HepG2 (cell line): ENCODE data around the gene UBE2QL1. TPM values are rescaled to one million over a fixed set of nuclear protein-coding genes. Genes with fewer than 3 reads are reported as not detected.

Experiments
- ATAC-seq: fragments of 200-7000 bp; cut with Tn5 transposase; 3 replicates; pipeline ENCODE4 v1.9.1; 2020; ENCODE audit warnings: mild to moderate bottlenecking, moderate library complexity
- BruUV-seq: library from RNA; stranded (reverse); fragments of 400-500 nt; replicated peaks from 2 replicates; lab custom pipeline; 2021; lab: Mats Ljungman, UMichigan
- CTCF ChIA-PET: fragments of 300-600 bp; formaldehyde crosslinking; extraction: SDS; loops from one replicate; lab custom pipeline; 2021; ENCODE audit warnings: low total read pairs, inconsistent platforms, low intra/inter-chr PET ratio; lab: Yijun Ruan, JAX
- POLR2A ChIA-PET: fragments of 350-600 bp; sonication (Branson Sonifier 250); formaldehyde crosslinking; loops from one replicate; lab custom pipeline; 2020; ENCODE audit warnings: antibody characterized with exemption, inconsistent platforms; lab: Yijun Ruan, JAX
- DNase-seq: peaks from one replicate; pipeline ENCODE4 v3.0.0-alpha.2; 2015; ENCODE audit warnings: low spot score
- FAIRE-seq: peaks from 3 replicates; lab custom pipeline; 2011; peaks lifted over from hg19 to GRCh38; lab: Jason Lieb, UNC
- H2AFZ ChIP-seq: one replicate; pipeline ENCODE4 v1.6.1; 2011; ENCODE audit warnings: low read length, inconsistent platforms
- H3K27ac ChIP-seq: fragments of 300-600 bp; 3 replicates; pipeline ENCODE4 v1.8.0; 2011; ENCODE audit warnings: mixed run types, mild to moderate bottlenecking, mixed read lengths, low read length, inconsistent platforms; ENCODE audit not compliant: insufficient read depth; ENCODE audit errors: extremely low read length
- H3K27me3 ChIP-seq, 2 experiments: fragments of 200-600 bp in 1 of 2; 2 replicates in 1 of 2; 3 replicates in 1 of 2; pipeline versions ENCODE4 v1.6.0 to v1.8.0; 2011; ENCODE audit warnings: low read length in 2 of 2, mild to moderate bottlenecking in 2 of 2, moderate library complexity in 2 of 2, inconsistent platforms in 1 of 2; ENCODE audit not compliant: insufficient read depth in 2 of 2, control insufficient read depth in 1 of 2
- H3K36me3 ChIP-seq, 2 experiments: fragments of 200-600 bp in 1 of 2; replicated peaks in 1 of 2; 2 replicates in 1 of 2; 3 replicates in 1 of 2; pipeline versions ENCODE4 v1.5.1 to v1.8.0; 2011; ENCODE audit warnings: low read length in 2 of 2, inconsistent platforms in 1 of 2; ENCODE audit not compliant: insufficient read depth in 2 of 2, control insufficient read depth in 1 of 2
- H3K4me1 ChIP-seq: 2 replicates; pipeline ENCODE4 v1.5.1; 2012; ENCODE audit warnings: low read length, inconsistent platforms; ENCODE audit not compliant: insufficient read depth
- H3K4me2 ChIP-seq: 2 replicates; pipeline ENCODE4 v1.6.0; 2011; ENCODE audit warnings: low read depth, low read length, inconsistent platforms
- H3K4me3 ChIP-seq, 3 experiments: fragments of 200-600 bp in 1 of 3; sonication (generic), shearing (Covaris generic) in 1 of 3; replicated peaks in 1 of 3; 2 replicates each; pipeline ENCODE4 v1.5.1; 2011 to 2016; ENCODE audit warnings: low read length in 3 of 3, inconsistent platforms in 2 of 3, low read depth in 2 of 3, mild to moderate bottlenecking in 2 of 3, control low read depth in 1 of 3, mixed read lengths in 1 of 3; ENCODE audit not compliant: insufficient read depth in 1 of 3
- H3K79me2 ChIP-seq: one replicate; pipeline ENCODE4 v1.6.1; 2011; ENCODE audit warnings: low read length, inconsistent platforms; ENCODE audit not compliant: insufficient read depth
- H3K9ac ChIP-seq: 2 replicates; pipeline ENCODE4 v1.6.0; 2011; ENCODE audit warnings: mild to moderate bottlenecking, low read depth, low read length, inconsistent platforms; ENCODE audit not compliant: insufficient read depth
- H3K9me3 ChIP-seq: 2 replicates; pipeline ENCODE4 v1.5.1; 2012; ENCODE audit warnings: mild to moderate bottlenecking, low read length
- H4K20me1 ChIP-seq: 2 replicates; pipeline ENCODE4 v1.6.0; 2011; ENCODE audit warnings: inconsistent platforms, mild to moderate bottlenecking, low read length, moderate library complexity; ENCODE audit not compliant: insufficient read depth
- ATF7 ChIP-seq, 2 experiments: fragments of 450-650 bp in 1 of 2; sonication (generic) in 1 of 2; formaldehyde crosslinking in 1 of 2; IDR thresholded peaks; 2 replicates each; pipeline versions ENCODE4 v1.4.0 to v1.6.1; 2016 to 2020; ENCODE audit warnings: antibody characterized with exemption in 1 of 2, mild to moderate bottlenecking in 1 of 2, missing genetic modification reagents in 1 of 2
- CEBPB ChIP-seq: IDR thresholded peaks from 2 replicates; pipeline ENCODE4 v1.6.1; 2011; ENCODE audit warnings: low read depth, low read length, improper control_type of control experiment, borderline replicate concordance
- ZNF564 ChIP-seq: sonication (generic); formaldehyde crosslinking; IDR thresholded peaks from 2 replicates; pipeline ENCODE4 v1.8.1; 2023; ENCODE audit warnings: mild to moderate bottlenecking, missing genetic modification reagents
- WGBS: methylation state at CpG from one replicate; pipeline ENCODE4 v1.1.6; 2017; ENCODE audit warnings: low lambda C conversion rate; 5-methylcytosine and 5-hydroxymethylcytosine counted together
- in situ Hi-C: cut with HindIII; loops from 2 replicates; pipeline ENCODE4 v1.10.0; 2017; ENCODE audit warnings: low pct_unique_long_range_greater_than_20kb; ENCODE audit not compliant: extremely low pct_ligation_motif_present
- intact Hi-C: fragments of 100-400 bp; cut with micrococcal nuclease; formaldehyde crosslinking; loops from one replicate; pipeline ENCODE4 v1.10.0; 2022; ENCODE audit not compliant: unreplicated experiment
- polyA plus RNA-seq, 8 experiments: library from polyadenylated mRNA; depleted of rRNA in 3 of 8; stranded (reverse) in 7 of 8; unstranded in 1 of 8; fragments of >200 nt; fragmentation: Illumina TruSeq in 4 of 8; extraction: Trizol in 4 of 8; gene quantifications; 2 replicates each; pipeline versions ENCODE4 v1.2.1 to v1.2.3, GENCODE V29; 2011 to 2016; ENCODE audit warnings: low read depth in 4 of 8, missing spikeins in 1 of 8, mixed read lengths in 1 of 8; ENCODE audit not compliant: insufficient read depth in 1 of 8
- total RNA-seq, 5 experiments: library from RNA; depleted of rRNA; stranded (reverse); fragments of >200 nt; fragmentation: Illumina TruSeq; extraction: Trizol; gene quantifications; 2 replicates each; pipeline ENCODE4 v1.2.3, GENCODE V29; 2016; ENCODE audit warnings: low read depth in 1 of 5
- TF ChIP-seq, protein P1 (sequence below), 2 experiments: fragments of 450-650 bp in 1 of 2; sonication (generic) in 1 of 2; formaldehyde crosslinking; IDR thresholded peaks; 2 replicates each; pipeline versions ENCODE4 v1.5.0 to v1.8.0; 2020 to 2022; ENCODE audit warnings: mild to moderate bottlenecking in 1 of 2, missing genetic modification reagents in 1 of 2
- TF ChIP-seq, protein P2 (sequence below): sonication (generic); formaldehyde crosslinking; IDR thresholded peaks from 2 replicates; pipeline ENCODE4 v1.5.1; 2020; ENCODE audit warnings: missing genetic modification reagents, mild to moderate bottlenecking, borderline replicate concordance

The UBE2QL1 gene
- total and polyA plus RNA-seq, 2 of the 13 experiments (the other 11 are each of a cell fraction or from before 2014, with no cell fraction given): not detected

DNA sequence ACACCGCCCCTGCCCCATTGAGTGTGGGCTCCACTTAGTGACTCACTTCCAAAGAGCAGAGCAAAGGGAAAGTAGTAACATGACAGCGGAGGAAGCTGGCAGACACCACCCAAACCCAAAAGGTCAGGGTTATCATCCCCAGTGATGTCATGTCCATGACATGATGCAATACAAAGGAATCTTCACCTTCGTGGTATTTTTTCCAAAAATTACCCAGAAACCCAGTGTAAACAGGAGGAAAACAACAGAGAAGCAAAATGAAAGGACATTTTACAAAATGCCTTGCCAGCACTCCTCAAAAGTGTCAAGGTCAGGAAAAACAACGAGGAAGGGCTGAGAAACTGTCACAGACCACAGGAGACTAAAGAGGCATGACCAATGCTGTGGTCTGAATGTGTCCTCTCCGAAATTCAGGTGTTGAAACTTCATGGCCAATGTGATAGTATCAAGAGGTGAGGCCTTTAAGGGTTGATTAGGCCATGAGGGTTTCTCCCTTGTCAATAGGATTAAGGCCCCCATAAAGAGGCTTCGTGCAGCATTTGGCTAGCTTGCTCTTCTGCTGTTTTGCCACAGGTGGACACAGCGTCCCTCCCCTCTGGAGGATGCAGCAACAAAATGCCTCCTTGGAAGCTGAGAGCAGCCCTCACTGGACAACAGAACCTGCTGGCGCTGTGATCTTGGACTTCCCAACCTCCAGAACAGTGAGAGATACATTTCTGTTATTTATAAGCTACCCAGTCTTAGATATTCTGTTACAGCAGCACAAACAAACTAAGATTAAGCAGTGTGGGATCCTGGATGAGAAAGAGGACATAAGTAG is 39.8 kb upstream of the UBE2QL1 start:
- peak; percentile 52 for TF ChIP-seq ATF7 (IDR thresholded peaks at IDR 0.05)
- TF ChIP-seq ATF7 (CRISPR knock-in tag; IDR thresholded peaks at IDR 0.05): no peak
- TF ChIP-seq, protein P1, sequence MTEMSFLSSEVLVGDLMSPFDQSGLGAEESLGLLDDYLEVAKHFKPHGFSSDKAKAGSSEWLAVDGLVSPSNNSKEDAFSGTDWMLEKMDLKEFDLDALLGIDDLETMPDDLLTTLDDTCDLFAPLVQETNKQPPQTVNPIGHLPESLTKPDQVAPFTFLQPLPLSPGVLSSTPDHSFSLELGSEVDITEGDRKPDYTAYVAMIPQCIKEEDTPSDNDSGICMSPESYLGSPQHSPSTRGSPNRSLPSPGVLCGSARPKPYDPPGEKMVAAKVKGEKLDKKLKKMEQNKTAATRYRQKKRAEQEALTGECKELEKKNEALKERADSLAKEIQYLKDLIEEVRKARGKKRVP (CRISPR knock-in tag; IDR thresholded peaks at IDR 0.05): peak in 1 of 2 experiments; percentile 60; a peak in 1 of 4 replicates
- peak; percentile 56; the same call in 1 of the 2 replicates for TF ChIP-seq CEBPB
- TF ChIP-seq ZNF564 (CRISPR knock-in tag): peak; percentile 57; the same call in 1 of the 2 replicates
- TF ChIP-seq, protein P2, sequence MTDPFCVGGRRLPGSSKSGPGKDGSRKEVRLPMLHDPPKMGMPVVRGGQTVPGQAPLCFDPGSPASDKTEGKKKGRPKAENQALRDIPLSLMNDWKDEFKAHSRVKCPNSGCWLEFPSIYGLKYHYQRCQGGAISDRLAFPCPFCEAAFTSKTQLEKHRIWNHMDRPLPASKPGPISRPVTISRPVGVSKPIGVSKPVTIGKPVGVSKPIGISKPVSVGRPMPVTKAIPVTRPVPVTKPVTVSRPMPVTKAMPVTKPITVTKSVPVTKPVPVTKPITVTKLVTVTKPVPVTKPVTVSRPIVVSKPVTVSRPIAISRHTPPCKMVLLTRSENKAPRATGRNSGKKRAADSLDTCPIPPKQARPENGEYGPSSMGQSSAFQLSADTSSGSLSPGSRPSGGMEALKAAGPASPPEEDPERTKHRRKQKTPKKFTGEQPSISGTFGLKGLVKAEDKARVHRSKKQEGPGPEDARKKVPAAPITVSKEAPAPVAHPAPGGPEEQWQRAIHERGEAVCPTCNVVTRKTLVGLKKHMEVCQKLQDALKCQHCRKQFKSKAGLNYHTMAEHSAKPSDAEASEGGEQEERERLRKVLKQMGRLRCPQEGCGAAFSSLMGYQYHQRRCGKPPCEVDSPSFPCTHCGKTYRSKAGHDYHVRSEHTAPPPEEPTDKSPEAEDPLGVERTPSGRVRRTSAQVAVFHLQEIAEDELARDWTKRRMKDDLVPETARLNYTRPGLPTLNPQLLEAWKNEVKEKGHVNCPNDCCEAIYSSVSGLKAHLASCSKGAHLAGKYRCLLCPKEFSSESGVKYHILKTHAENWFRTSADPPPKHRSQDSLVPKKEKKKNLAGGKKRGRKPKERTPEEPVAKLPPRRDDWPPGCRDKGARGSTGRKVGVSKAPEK (CRISPR knock-in tag): no peak
- TF ChIP-seq, all 625 proteins: peak for 4
- DNase-seq (no peak), ATAC-seq (no peak), FAIRE-seq (no peak)
- WGBS: 12% methylated on average over 8 of the region's 8 CpGs
- H3K9me3 ChIP-seq: no peaks in the 10 kb centered on the region
- no peak overlapping the region for H3K9ac ChIP-seq
- no peak overlapping the region for H3K4me2 ChIP-seq
- H3K36me3 ChIP-seq: no peaks in the 10 kb centered on the region
- H3K27me3 ChIP-seq: peaks cover 0 to 4% of the 10 kb centered on the region in 2 experiments; a peak in 1 of 5 replicates
- ChIA-PET CTCF (no interaction called here), POLR2A (no interaction called here)
- in situ Hi-C loops (no loop called here), intact Hi-C loops (no loop called here)
- no peaks in the 10 kb centered on the region for H3K4me1 ChIP-seq
- H3K4me3 ChIP-seq: no peak overlapping the region
- H2AFZ ChIP-seq: no peak overlapping the region
- H4K20me1 ChIP-seq: no peaks in the 10 kb centered on the region
- no TSS peak for BruUV-seq
- H3K79me2 ChIP-seq: no peaks in the 10 kb centered on the region
- no peak overlapping the region for H3K27ac ChIP-seq
